Erythroblast (primary cell): ENCODE measurements around the gene GNB4.

Source experiments
- GATA1 ChIP-seq: IDR thresholded peaks from 2 replicates; pipeline ENCODE4 v1.6.1; 2011; ENCODE audit warnings: low read depth, mild to moderate bottlenecking, control low read depth, low read length, moderate library complexity
- POLR2A ChIP-seq: IDR thresholded peaks from 2 replicates; pipeline ENCODE4 v1.6.1; 2011; ENCODE audit warnings: mild to moderate bottlenecking, low read length

GRCh38 chr3:179428876-179429548, 22.3 kb downstream of the GNB4 start:
- TF ChIP-seq POLR2A (no peak), GATA1 (no peak)
